Esophagus squamous epithelium (tissue), 5 donors: ENCODE measurements around the gene TENT4B. TPM values are rescaled to one million over a fixed set of nuclear protein-coding genes. Genes with fewer than 3 reads are reported as not detected.

Source experiments
- DNase-seq: peaks from one replicate; lab custom pipeline; 2025; lab: John Stamatoyannopoulos, UW
- H3K27ac ChIP-seq, 4 donors: fragments of 200-600 bp; sonication (generic); one replicate each; pipeline ENCODE4 v1.5.1; 2016 to 2019; ENCODE audit warnings: mild to moderate bottlenecking in 1 of 4
- H3K27me3 ChIP-seq, 4 donors: fragments of 200-600 bp; sonication (generic); 1 replicate in 3 of 4; 2 replicates in 1 of 4; pipeline versions ENCODE4 v1.5.1 to v1.6.0; 2017 to 2021; ENCODE audit warnings: antibody characterized with exemption in 1 of 4
- H3K36me3 ChIP-seq, 3 donors: fragments of 200-600 bp; sonication (generic); one replicate each; pipeline ENCODE4 v1.5.1; 2016 to 2019
- H3K4me1 ChIP-seq, 3 donors: fragments of 200-600 bp; sonication (generic); one replicate each; pipeline ENCODE4 v1.5.1; 2017 to 2019
- H3K4me3 ChIP-seq, 4 donors: fragments of 200-600 bp; sonication (generic); 1 replicate in 3 of 4; 2 replicates in 1 of 4; pipeline ENCODE4 v1.5.1; 2016 to 2019; ENCODE audit warnings: mild to moderate bottlenecking in 2 of 4, moderate library complexity in 1 of 4
- H3K9me3 ChIP-seq, 3 donors: fragments of 200-600 bp; sonication (generic); one replicate each; pipeline ENCODE4 v1.5.1; 2016 to 2019
- CTCF ChIP-seq, 6 experiments: fragments of 450-650 bp in 4 of 6; fragments of 200-600 bp in 2 of 6; sonication (generic) in 2 of 6; IDR thresholded peaks; one replicate each; pipeline ENCODE4 v1.5.1; 2016 to 2019; ENCODE audit warnings: antibody characterized with exemption in 6 of 6, mild to moderate bottlenecking in 4 of 6, moderate library complexity in 4 of 6
- POLR2A ChIP-seq, 4 donors: fragments of 450-650 bp; IDR thresholded peaks; one replicate each; pipeline ENCODE4 v1.6.1; 2017; ENCODE audit warnings: antibody characterized with exemption in 4 of 4, mild to moderate bottlenecking in 4 of 4, moderate library complexity in 3 of 4
- WGBS, 2 donors: methylation state at CpG; one replicate each; pipeline ENCODE4 v1.1.5; 2018; 5-methylcytosine and 5-hydroxymethylcytosine counted together
- intact Hi-C: fragments of 100-400 bp; cut with DNase I; formaldehyde crosslinking; loops from one replicate; pipeline ENCODE4 v1.15.0; 2022
- total RNA-seq, 4 donors: library from RNA; depleted of rRNA; stranded (reverse); fragments of >200 nt; gene quantifications; one replicate each; pipeline ENCODE4 v1.1.0, GENCODE V29; 2016
- donor health status: DM: yes; HTN: yes; CAD: no.

Gene TENT4B
- total RNA-seq, 4 donors from 2014 or later, result 6.3 to 11.4 (median 8.4) TPM

- TF ChIP-seq POLR2A (IDR thresholded peaks at IDR 0.05) (no peak), CTCF (IDR thresholded peaks at IDR 0.05) (no peak)
- Histone ChIP-seq H3K9me3 (no peaks in the 10 kb centered on the region), H3K27me3 (no peaks in the 10 kb centered on the region), H3K4me1 (peaks cover 3 to 24% (median 6%) of the 10 kb centered on the region in 3 donors), H3K4me3 (no peak overlapping the region), H3K36me3 (peaks cover 0 to 10% (median 0%) of the 10 kb centered on the region in 3 donors), H3K27ac (no peak overlapping the region)
- intact Hi-C loops, result no loop called here
- no peak for DNase-seq
- 63 to 71% methylated on average over 4 of the region's 4 CpGs for WGBS, 2 donors
Measured at GRCh38 chr16:50172195-50172922, 19.3 kb downstream of the TENT4B start.

GRCh38 chr16:50173316-50173715 lies 20.2 kb downstream of the TENT4B start:
- no peak overlapping the region for H3K27ac ChIP-seq
- DNase-seq, result no peak
- H3K9me3 ChIP-seq, result no peaks in the 10 kb centered on the region
- 56 to 61% methylated on average over 5 of the region's 5 CpGs for WGBS, 2 donors
- intact Hi-C loops, result no loop called here
- peaks cover 3 to 17% (median 6%) of the 10 kb centered on the region in 3 donors for H3K4me1 ChIP-seq
- no peak overlapping the region for H3K4me3 ChIP-seq
- no peaks in the 10 kb centered on the region for H3K27me3 ChIP-seq
- H3K36me3 ChIP-seq, result peaks cover 0 to 10% (median 0%) of the 10 kb centered on the region in 3 donors
- TF ChIP-seq POLR2A (IDR thresholded peaks at IDR 0.05) (no peak), CTCF (IDR thresholded peaks at IDR 0.05) (no peak)

- TF ChIP-seq POLR2A (IDR thresholded peaks at IDR 0.05) (no peak), CTCF (IDR thresholded peaks at IDR 0.05) (no peak)
- DNase-seq, result no peak
- no peak overlapping the region for H3K4me3 ChIP-seq
- peaks cover 0 to 10% (median 0%) of the 10 kb centered on the region in 3 donors for H3K36me3 ChIP-seq
- H3K4me1 ChIP-seq, result peaks cover 0 to 6% (median 0%) of the 10 kb centered on the region in 3 donors
- no peaks in the 10 kb centered on the region for H3K27me3 ChIP-seq
- WGBS, 2 donors, result 19 to 35% methylated on average over 1 of the region's 1 CpG
- H3K27ac ChIP-seq, result no peak overlapping the region
- intact Hi-C loops, result no loop called here
- H3K9me3 ChIP-seq, result no peaks in the 10 kb centered on the region
Measured at GRCh38 chr16:50178491-50178941, 25.4 kb downstream of the TENT4B start.

- Histone ChIP-seq H3K9me3 (no peaks in the 10 kb centered on the region), H3K27ac (no peak overlapping the region), H3K4me3 (no peak overlapping the region), H3K36me3 (no peaks in the 10 kb centered on the region), H3K27me3 (no peaks in the 10 kb centered on the region), H3K4me1 (peaks cover 0 to 19% (median 0%) of the 10 kb centered on the region in 3 donors)
- DNase-seq, result no peak
- intact Hi-C loops, result no loop called here
- TF ChIP-seq POLR2A (IDR thresholded peaks at IDR 0.05) (no peak), CTCF (IDR thresholded peaks at IDR 0.05) (no peak)
Measured at GRCh38 chr16:50182441-50182840, 29.3 kb downstream of the TENT4B start.

- no peak overlapping the region for H3K27ac ChIP-seq
- no peaks in the 10 kb centered on the region for H3K36me3 ChIP-seq
- H3K4me3 ChIP-seq, result no peak overlapping the region
- no peak for DNase-seq
- TF ChIP-seq POLR2A (IDR thresholded peaks at IDR 0.05) (no peak), CTCF (IDR thresholded peaks at IDR 0.05) (no peak)
- H3K9me3 ChIP-seq, result no peaks in the 10 kb centered on the region
- 59 to 65% methylated on average over 4 of the region's 4 CpGs for WGBS, 2 donors
- H3K4me1 ChIP-seq, result peaks cover 0 to 24% (median 0%) of the 10 kb centered on the region in 3 donors
- no peaks in the 10 kb centered on the region for H3K27me3 ChIP-seq
- intact Hi-C loops, result no loop called here
Measured at GRCh38 chr16:50183316-50183715, 30.2 kb downstream of the TENT4B start.
